CD8-positive, alpha-beta memory T cell (primary cell): ENCODE results near the gene DHRS4. TPM values are rescaled to one million over a fixed set of nuclear protein-coding genes. Genes with fewer than 3 reads are reported as not detected.
"Not testable (repeated sequence)": the region's sequence is repeated elsewhere in the genome, so short reads cannot be mapped to it uniquely, and the experiment has no call there.

Experiments
- CTCF ChIA-PET: fragments of 350-600 bp; sonication (Branson Sonifier 250); formaldehyde crosslinking; loops from one replicate; lab custom pipeline; 2021; ENCODE audit warnings: antibody characterized with exemption; lab: Charles Lee
- POLR2A ChIA-PET: fragments of 350-600 bp; sonication (Branson Sonifier 250); formaldehyde crosslinking; loops from one replicate; lab custom pipeline; 2021; ENCODE audit warnings: antibody characterized with exemption; lab: Charles Lee
- DNase-seq, 5 donors: peaks; one replicate each; pipeline versions ENCODE4 v3.0.0 to v3.0.0-alpha.2; 2020 to 2022; ENCODE audit warnings: mixed read lengths in 1 of 5
- H3K27ac ChIP-seq: one replicate; pipeline ENCODE4 v1.7.0; 2013; ENCODE audit warnings: low read depth, mild to moderate bottlenecking, low read length, moderate library complexity
- H3K27me3 ChIP-seq: 2 replicates; pipeline ENCODE4 v1.7.0; 2013; ENCODE audit warnings: low read length, mild to moderate bottlenecking; ENCODE audit not compliant: insufficient read depth, poor library complexity, severe bottlenecking
- H3K36me3 ChIP-seq: 2 replicates; pipeline ENCODE4 v1.7.0; 2013; ENCODE audit warnings: mild to moderate bottlenecking, low read length, moderate library complexity; ENCODE audit not compliant: insufficient read depth
- H3K4me1 ChIP-seq: 2 replicates; pipeline ENCODE4 v1.7.0; 2013; ENCODE audit warnings: mild to moderate bottlenecking, low read length, moderate library complexity; ENCODE audit not compliant: insufficient read depth
- H3K4me3 ChIP-seq: 2 replicates; pipeline ENCODE4 v1.7.0; 2013; ENCODE audit warnings: mild to moderate bottlenecking, low read length
- H3K9me3 ChIP-seq: 2 replicates; pipeline ENCODE4 v1.7.0; 2013; ENCODE audit warnings: mild to moderate bottlenecking, low read length
- H3K27ac Mint-ChIP-seq, 8 donors: one replicate each; pipeline ENCODE4 v1.8.0; 2020 to 2021; ENCODE audit warnings: mixed read lengths in 8 of 8, mild to moderate bottlenecking in 6 of 8, inconsistent platforms in 3 of 8, moderate library complexity in 3 of 8
- H3K27me3 Mint-ChIP-seq, 2 donors: one replicate each; pipeline ENCODE4 v1.8.0; 2020 to 2021; ENCODE audit warnings: mixed read lengths in 2 of 2, mild to moderate bottlenecking in 1 of 2, moderate library complexity in 1 of 2
- H3K36me3 Mint-ChIP-seq, 3 donors: one replicate each; pipeline ENCODE4 v1.8.0; 2020 to 2021; ENCODE audit warnings: mixed read lengths in 3 of 3, inconsistent platforms in 1 of 3, mild to moderate bottlenecking in 1 of 3
- H3K4me1 Mint-ChIP-seq, 3 donors: one replicate each; pipeline ENCODE4 v1.8.0; 2020 to 2021; ENCODE audit warnings: mixed read lengths in 3 of 3, inconsistent platforms in 1 of 3, mild to moderate bottlenecking in 1 of 3
- H3K4me3 Mint-ChIP-seq, 7 donors: one replicate each; pipeline ENCODE4 v1.8.0; 2020 to 2021; ENCODE audit warnings: mixed read lengths in 7 of 7, mild to moderate bottlenecking in 6 of 7, moderate library complexity in 4 of 7, inconsistent platforms in 2 of 7
- H3K9me3 Mint-ChIP-seq, 5 donors: one replicate each; pipeline ENCODE4 v1.8.0; 2020 to 2022; ENCODE audit warnings: mixed read lengths in 5 of 5, mild to moderate bottlenecking in 3 of 5, moderate library complexity in 2 of 5, inconsistent platforms in 1 of 5
- polyA plus RNA-seq: library from polyadenylated mRNA; unstranded; fragments of 300-500 nt; fragmentation: Illumina TruSeq; gene quantifications from one replicate; pipeline ENCODE4 v1.2.3, GENCODE V29; 2021
- total RNA-seq, 2 experiments: library from RNA; stranded (reverse); gene quantifications; one replicate each; pipeline ENCODE4 v1.2.3, GENCODE V29; 2021

DHRS4 gene
- total and polyA plus RNA-seq, 3 experiments from 2014 or later, result 24.0 to 42.0 (median 25.2) TPM

GRCh38 chr14:23988607-23989363 is 35.2 kb downstream of the DHRS4 start, which contains the start of gene DHRS4L2:
Gene DHRS4L2, plus strand, starts transcription at chr14:23988929. Its CDS starts 19 bp downstream, at chr14:23988948.
- Mint-ChIP-seq H3K4me3 (peak within 1 kb of the TSS; percentile 79 to 90 (median 85)), H3K27ac (peak within 1 kb of the TSS; percentile 4 to 98 (median 88)), H3K4me1 (peaks cover 15 to 22% (median 19%) of the 10 kb centered on the region in 3 donors)
- peak; percentile 56 to 75 (median 65) for DNase-seq
- not testable (repeated sequence) for H3K36me3 Mint-ChIP-seq, H3K9me3 Mint-ChIP-seq, H3K27ac ChIP-seq, H3K27me3 Mint-ChIP-seq, H3K36me3 ChIP-seq, H3K9me3 ChIP-seq, H3K27me3 ChIP-seq, H3K4me1 ChIP-seq
- H3K4me3 ChIP-seq, result peak within 1 kb of the TSS; percentile 50
- ChIA-PET POLR2A (interaction anchor here (1.4 kb wide), 1 partner anchor 152 kb away, joined by 3 read pairs; the partner anchor contains the start of gene EMC9), CTCF (interaction anchor here (1.3 to 1.9 kb wide), 3 partner anchors 70 to 120 kb away, joined by 3 to 7 read pairs (median 4); no protein-coding TSS in a partner anchor)

DNA sequence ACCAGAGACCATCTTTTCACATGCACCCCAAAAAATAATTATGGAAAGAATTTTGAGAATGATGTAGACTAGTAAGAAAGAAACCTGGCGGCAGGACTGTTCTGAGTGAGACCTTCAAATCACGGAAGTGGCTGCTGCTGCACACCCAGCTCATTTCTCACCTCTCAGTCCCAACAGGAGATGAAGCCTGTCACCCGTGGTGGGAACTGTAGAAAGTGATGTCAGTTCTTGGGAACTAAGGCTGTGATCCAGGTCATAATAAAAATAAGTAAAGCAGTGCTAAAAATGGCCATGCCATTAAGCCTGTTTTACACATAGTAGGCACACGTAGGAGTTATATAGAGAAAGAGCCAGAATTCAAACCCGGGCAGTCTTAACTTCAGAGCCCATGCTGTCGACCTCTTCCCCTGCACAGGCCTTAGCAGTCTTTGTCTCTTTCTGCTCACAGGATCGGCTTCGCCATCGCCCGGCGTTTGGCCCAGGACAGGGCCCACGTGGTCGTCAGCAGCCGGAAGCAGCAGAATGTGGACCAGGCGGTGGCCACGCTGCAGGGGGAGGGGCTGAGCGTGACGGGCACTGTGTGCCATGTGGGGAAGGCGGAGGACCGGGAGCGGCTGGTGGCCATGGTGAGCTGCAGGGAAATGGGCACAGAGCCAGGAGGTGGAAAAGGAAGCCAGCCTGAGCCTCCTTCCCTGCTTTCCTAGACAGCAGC is 36.3 kb downstream of the DHRS4 start:
- H3K27ac ChIP-seq, H3K36me3 ChIP-seq, H3K27me3 ChIP-seq, H3K27me3 Mint-ChIP-seq, H3K4me3 ChIP-seq, DNase-seq, H3K9me3 ChIP-seq, H3K9me3 Mint-ChIP-seq, H3K4me1 ChIP-seq, H3K36me3 Mint-ChIP-seq: not testable (repeated sequence)
- peaks cover 15 to 22% (median 19%) of the 10 kb centered on the region in 3 donors for H3K4me1 Mint-ChIP-seq
- POLR2A ChIA-PET, result interaction anchor here (0.6 kb wide), 1 partner anchor 68 kb away, joined by 3 read pairs; no protein-coding TSS in a partner anchor
- peak overlapping the region; percentile 79 to 90 (median 85) for H3K4me3 Mint-ChIP-seq
- CTCF ChIA-PET, result interaction anchor here (1.3 to 1.9 kb wide), 3 partner anchors 69 to 119 kb away, joined by 3 to 7 read pairs (median 4); no protein-coding TSS in a partner anchor
- peak overlapping the region; percentile 4 to 98 (median 86) for H3K27ac Mint-ChIP-seq

- H3K4me3 Mint-ChIP-seq, H3K27ac ChIP-seq, POLR2A ChIA-PET, H3K36me3 ChIP-seq, H3K4me1 ChIP-seq, H3K27me3 ChIP-seq, H3K4me3 ChIP-seq, CTCF ChIA-PET, H3K9me3 ChIP-seq, DNase-seq, H3K36me3 Mint-ChIP-seq, H3K27me3 Mint-ChIP-seq, H3K9me3 Mint-ChIP-seq: not testable (repeated sequence)
- peaks cover 15 to 22% (median 19%) of the 10 kb centered on the region in 3 donors for H3K4me1 Mint-ChIP-seq
- peak overlapping the region in 2 of 8 donors; percentile 2 to 19 for H3K27ac Mint-ChIP-seq
Observed at GRCh38 chr14:23990961-23991360, 37.4 kb downstream of the DHRS4 start.

DNA sequence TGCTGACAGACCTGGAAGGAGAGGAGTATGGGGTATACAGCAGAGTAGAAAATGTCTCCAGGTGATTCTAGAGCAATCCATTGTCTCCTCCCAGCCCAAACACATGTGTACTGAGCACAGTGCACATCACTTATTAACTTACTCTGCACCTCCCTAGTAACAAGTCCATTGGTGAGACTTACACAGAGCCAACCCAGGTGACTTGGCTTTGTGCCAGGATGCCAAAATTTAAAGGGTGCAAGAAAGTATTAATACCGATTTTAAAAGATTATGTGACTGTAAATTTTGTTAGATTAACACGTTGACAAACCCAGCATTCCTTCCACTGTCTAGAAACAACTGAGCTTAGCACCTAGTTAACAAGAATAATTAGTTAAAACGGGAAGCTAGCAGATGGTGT is 39.5 kb downstream of the DHRS4 start:
- POLR2A ChIA-PET, result not testable (repeated sequence)

GRCh38 chr14:23996009-23996408 is 42.4 kb downstream of the DHRS4 start:
- H3K27me3 Mint-ChIP-seq, POLR2A ChIA-PET, H3K9me3 ChIP-seq, H3K36me3 ChIP-seq, H3K4me1 ChIP-seq, H3K36me3 Mint-ChIP-seq, H3K4me3 Mint-ChIP-seq, H3K4me1 Mint-ChIP-seq, H3K4me3 ChIP-seq, CTCF ChIA-PET, DNase-seq, H3K27ac Mint-ChIP-seq, H3K9me3 Mint-ChIP-seq, H3K27me3 ChIP-seq, H3K27ac ChIP-seq: not testable (repeated sequence)

More for the DNA sequence above, 39.5 kb downstream of the DHRS4 start:
- H3K4me3 Mint-ChIP-seq, CTCF ChIA-PET, H3K4me3 ChIP-seq, H3K36me3 ChIP-seq, H3K27me3 Mint-ChIP-seq, DNase-seq, H3K4me1 ChIP-seq, H3K27ac Mint-ChIP-seq, H3K27ac ChIP-seq, H3K9me3 ChIP-seq, H3K27me3 ChIP-seq, H3K36me3 Mint-ChIP-seq, H3K9me3 Mint-ChIP-seq: not testable (repeated sequence)
- peaks cover 15 to 21% (median 18%) of the 10 kb centered on the region in 3 donors for H3K4me1 Mint-ChIP-seq

DNA sequence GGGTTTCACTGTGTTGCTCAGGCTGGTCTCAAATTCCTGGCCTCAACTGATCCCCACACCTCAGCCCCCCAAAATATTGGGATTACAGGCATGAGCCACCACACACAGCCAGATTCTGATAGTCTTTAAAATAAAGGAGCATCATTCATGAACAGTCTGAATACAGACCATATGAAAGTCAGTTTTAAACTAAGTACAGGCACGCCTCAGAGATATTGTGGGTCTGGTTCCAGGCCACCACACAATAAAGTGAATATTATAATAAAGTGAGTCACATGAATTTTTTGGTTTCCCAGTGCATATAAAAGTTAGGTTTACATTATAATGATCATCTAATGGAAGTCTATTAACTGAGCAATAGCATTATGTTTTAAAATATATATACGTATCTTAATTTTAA is 43.3 kb downstream of the DHRS4 start:
- H3K4me3 Mint-ChIP-seq, CTCF ChIA-PET, POLR2A ChIA-PET: not testable (repeated sequence)

DNA sequence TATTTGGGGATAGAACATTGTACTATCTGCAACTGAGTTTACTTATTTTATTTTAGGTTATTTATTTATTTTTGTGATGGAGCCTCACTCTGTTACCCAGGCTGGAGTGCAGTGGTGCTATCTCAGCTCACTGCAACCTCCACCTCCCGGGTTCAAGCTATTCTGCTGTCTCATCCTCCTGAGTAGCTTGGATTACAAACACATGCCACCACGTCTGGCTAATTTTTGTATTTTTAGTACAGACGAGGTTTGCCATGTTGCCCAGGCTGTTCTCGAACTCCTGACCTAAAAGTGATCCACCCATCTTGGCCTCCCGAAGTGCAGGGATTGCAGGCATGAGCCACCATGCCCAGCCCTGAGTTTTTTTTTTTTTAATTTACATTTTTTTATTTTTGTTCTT is 46.1 kb downstream of the DHRS4 start:
- POLR2A ChIA-PET, CTCF ChIA-PET, H3K27ac Mint-ChIP-seq, H3K36me3 Mint-ChIP-seq, H3K36me3 ChIP-seq, H3K27me3 ChIP-seq, DNase-seq, H3K4me1 Mint-ChIP-seq, H3K27ac ChIP-seq, H3K4me3 Mint-ChIP-seq, H3K4me3 ChIP-seq, H3K9me3 Mint-ChIP-seq, H3K9me3 ChIP-seq, H3K4me1 ChIP-seq, H3K27me3 Mint-ChIP-seq: not testable (repeated sequence)

More for the DNA sequence above, 43.3 kb downstream of the DHRS4 start:
- H3K27me3 ChIP-seq, H3K36me3 Mint-ChIP-seq, H3K27me3 Mint-ChIP-seq, H3K27ac Mint-ChIP-seq, H3K4me3 ChIP-seq, DNase-seq, H3K9me3 ChIP-seq, H3K36me3 ChIP-seq, H3K4me1 ChIP-seq, H3K4me1 Mint-ChIP-seq, H3K9me3 Mint-ChIP-seq, H3K27ac ChIP-seq: not testable (repeated sequence)

DNA sequence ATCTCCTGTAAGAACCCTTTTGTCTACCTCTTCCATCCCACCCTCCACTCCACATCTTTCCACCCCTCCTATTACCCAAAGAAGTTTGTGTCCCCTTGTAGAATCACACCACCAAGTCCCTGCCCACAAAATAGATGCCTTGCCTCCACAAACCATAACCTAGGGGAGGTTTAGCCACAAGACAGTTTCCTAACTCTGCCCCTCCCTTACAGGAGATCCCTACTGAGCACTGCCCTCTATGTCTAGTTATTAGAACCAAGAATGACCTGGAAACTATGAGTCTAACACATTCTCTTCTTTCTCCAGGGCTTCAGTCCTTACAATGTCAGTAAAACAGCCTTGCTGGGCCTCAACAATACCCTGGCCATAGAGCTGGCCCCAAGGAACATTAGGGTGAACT is 47.5 kb downstream of the DHRS4 start:
- H3K4me3 Mint-ChIP-seq, H3K4me1 Mint-ChIP-seq, H3K36me3 ChIP-seq, H3K9me3 ChIP-seq, H3K27me3 Mint-ChIP-seq, DNase-seq, H3K4me1 ChIP-seq, H3K27ac Mint-ChIP-seq, H3K27me3 ChIP-seq, H3K27ac ChIP-seq, H3K4me3 ChIP-seq, POLR2A ChIA-PET, CTCF ChIA-PET, H3K9me3 Mint-ChIP-seq, H3K36me3 Mint-ChIP-seq: not testable (repeated sequence)
